HL-60 (cell line): ENCODE results near the gene ERGIC3.

Source experiments
- DNase-seq, 2 experiments: peaks; one replicate each; pipeline ENCODE4 v3.0.0-alpha.2; 2010 to 2020; ENCODE audit warnings: low read depth in 1 of 2, low spot score in 1 of 2
- H3K27ac ChIP-seq: fragments of 250-450 bp; sonication (Bioruptor Pico); replicated peaks from 2 replicates; pipeline ENCODE4 v1.5.1; 2020; ENCODE audit warnings: mild to moderate bottlenecking, moderate library complexity
- H3K27me3 ChIP-seq: fragments of 250-450 bp; sonication (Bioruptor Pico); 2 replicates; pipeline ENCODE4 v1.5.1; 2021; ENCODE audit warnings: mild to moderate bottlenecking, moderate library complexity; ENCODE audit not compliant: insufficient read depth, poor library complexity, severe bottlenecking
- H3K4me3 ChIP-seq: replicated peaks from 2 replicates; pipeline ENCODE4 v1.5.1; 2011; ENCODE audit warnings: mild to moderate bottlenecking, control low read depth, low read length; ENCODE audit not compliant: insufficient read depth
- CTCF ChIP-seq: IDR thresholded peaks from one replicate; pipeline ENCODE4 v1.5.1; 2011; ENCODE audit warnings: low read length, control low read depth, inconsistent platforms; ENCODE audit not compliant: insufficient read depth
- GABPA ChIP-seq: IDR thresholded peaks from 2 replicates; pipeline ENCODE4 v1.6.1; 2012; ENCODE audit warnings: low read depth
- POLR2AphosphoS5 ChIP-seq: IDR thresholded peaks from 2 replicates; pipeline ENCODE4 v1.6.1; 2012; ENCODE audit warnings: low read depth
- REST ChIP-seq: IDR thresholded peaks from 2 replicates; pipeline ENCODE4 v1.6.1; 2012; ENCODE audit warnings: low read depth; ENCODE audit not compliant: insufficient replicate concordance
- SPI1 ChIP-seq: IDR thresholded peaks from 2 replicates; pipeline ENCODE4 v1.6.1; 2012; ENCODE audit warnings: low read depth, mild to moderate bottlenecking, borderline replicate concordance

ERGIC3 gene

GRCh38 chr20:35523298-35523888 is 18.5 kb upstream of the ERGIC3 start:
- no peak overlapping the region for H3K27ac ChIP-seq
- H3K27me3 ChIP-seq, result no peaks in the 10 kb centered on the region
- H3K4me3 ChIP-seq, result no peak overlapping the region
- no peak for TF ChIP-seq REST
- TF ChIP-seq CTCF, result peak; percentile 66
- DNase-seq, result peak in 1 of 2 experiments; percentile 26

GRCh38 chr20:35525639-35526038 is 16.2 kb upstream of the ERGIC3 start:
- Histone ChIP-seq H3K27ac (no peak overlapping the region), H3K27me3 (no peaks in the 10 kb centered on the region), H3K4me3 (no peak overlapping the region)
- no peak for DNase-seq
- TF ChIP-seq CTCF (no peak), SPI1 (no peak), REST (no peak), GABPA (no peak), POLR2AphosphoS5 (no peak)

- TF ChIP-seq GABPA (no peak), SPI1 (no peak), CTCF (no peak), REST (no peak), POLR2AphosphoS5 (no peak)
- Histone ChIP-seq H3K27me3 (no peaks in the 10 kb centered on the region), H3K4me3 (no peak overlapping the region), H3K27ac (no peak overlapping the region)
- DNase-seq, result no peak
Measured at GRCh38 chr20:35527122-35527769, 14.6 kb upstream of the ERGIC3 start.
